Coronary artery (tissue), 2 donors: ENCODE results near the gene NUP107.

Experiments
- DNase-seq: peaks from one replicate; pipeline ENCODE4 v3.0.0-alpha.2; 2017; ENCODE audit warnings: low spot score
- H3K27ac ChIP-seq, 2 donors: fragments of 200-600 bp; sonication (generic); one replicate each; pipeline ENCODE4 v1.5.1; 2016 to 2019
- H3K4me3 ChIP-seq: fragments of 200-600 bp; sonication (generic); 2 replicates; pipeline ENCODE4 v1.5.1; 2016; ENCODE audit warnings: mild to moderate bottlenecking, moderate library complexity
- CTCF ChIP-seq: fragments of 200-600 bp; sonication (generic); IDR thresholded peaks from one replicate; pipeline ENCODE4 v1.5.1; 2019; ENCODE audit warnings: antibody characterized with exemption

The NUP107 gene

DNA sequence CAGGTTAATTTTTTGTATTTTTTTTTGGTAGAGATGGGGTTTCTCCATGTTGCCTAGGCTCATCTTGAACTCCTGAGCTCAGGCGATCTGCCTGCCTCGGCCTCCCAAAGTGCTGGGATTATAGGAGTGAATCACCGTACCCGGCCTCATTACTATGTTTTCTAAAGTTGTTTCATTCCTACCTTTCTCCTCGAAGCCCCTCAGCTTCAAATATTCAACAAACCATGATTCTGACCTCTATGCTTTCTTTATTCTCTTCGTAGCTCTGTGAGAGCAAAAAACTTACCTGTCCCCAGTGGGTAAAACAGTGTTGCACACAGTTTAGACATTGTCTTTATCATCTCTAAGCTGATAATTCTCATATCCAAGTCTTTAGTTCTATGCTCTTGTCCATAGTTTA, 95.0 kb downstream of the NUP107 start:
- no peak overlapping the region for H3K4me3 ChIP-seq
- DNase-seq = no peak
- TF ChIP-seq CTCF = no peak
- H3K27ac ChIP-seq = no peak overlapping the region

- H3K27ac ChIP-seq = peak overlapping the region in 1 of 2 donors; percentile 5
Observed at GRCh38 chr12:68784015-68784414, 97.2 kb downstream of the NUP107 start.

DNA sequence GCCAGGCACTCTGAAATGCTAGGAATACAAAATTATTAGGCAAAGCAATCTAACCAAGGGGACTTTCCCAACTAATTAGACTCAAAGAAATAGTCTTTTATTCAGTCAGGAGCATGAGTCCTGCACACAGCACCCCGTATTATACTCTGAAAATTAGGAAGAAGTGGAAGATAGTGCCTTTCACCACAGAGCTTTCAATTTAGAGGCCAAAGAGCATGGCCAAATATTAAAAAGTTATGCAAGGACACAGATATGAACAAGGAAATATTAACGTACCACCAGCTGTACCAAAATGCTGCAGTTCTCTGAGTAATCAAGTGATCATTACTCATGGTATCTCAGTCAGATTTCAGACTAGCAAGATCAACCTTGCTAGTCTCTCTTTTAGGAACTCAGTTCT, 98.6 kb downstream of the NUP107 start:
- Histone ChIP-seq H3K27ac (peak overlapping the region; percentile 20 to 56), H3K4me3 (no peak overlapping the region)
- no peak for DNase-seq
- TF ChIP-seq CTCF = no peak

More at GRCh38 chr12:68784015-68784414, 97.2 kb downstream of the NUP107 start:
- no peak overlapping the region for H3K4me3 ChIP-seq
- DNase-seq = no peak
- TF ChIP-seq CTCF = no peak

GRCh38 chr12:68785823-68786222, 99.0 kb downstream of the NUP107 start:
- DNase-seq = no peak
- no peak for TF ChIP-seq CTCF
- Histone ChIP-seq H3K27ac (peak overlapping the region in 1 of 2 donors; percentile 56), H3K4me3 (no peak overlapping the region)

- H3K27ac ChIP-seq = peak overlapping the region; percentile 10 to 76
- no peak overlapping the region for H3K4me3 ChIP-seq
- no peak for DNase-seq
- no peak for TF ChIP-seq CTCF
Observed at GRCh38 chr12:68786929-68787328, 100.2 kb downstream of the NUP107 start.

GRCh38 chr12:68788554-68789143, 101.9 kb downstream of the NUP107 start:
- H3K27ac ChIP-seq = no peak overlapping the region
- no peak for TF ChIP-seq CTCF
- no peak for DNase-seq
- H3K4me3 ChIP-seq = no peak overlapping the region

- TF ChIP-seq CTCF = no peak
- Histone ChIP-seq H3K4me3 (no peak overlapping the region), H3K27ac (no peak overlapping the region)
- DNase-seq = no peak
Observed at GRCh38 chr12:68789144-68789878, 102.5 kb downstream of the NUP107 start.
